Liver (tissue), 9 donors: ENCODE measurements around the gene CTDSPL2. TPM values are rescaled to one million over a fixed set of nuclear protein-coding genes. Genes with fewer than 3 reads are reported as not detected.
"Not testable (repeated sequence)": the region's sequence is repeated elsewhere in the genome, so short reads cannot be mapped to it uniquely, and the experiment has no call there.

Source experiments
- DNase-seq: peaks from one replicate; pipeline ENCODE4 v3.0.0-alpha.2; 2017; ENCODE audit warnings: low spot score
- H3K27ac ChIP-seq, 2 donors: one replicate each; pipeline ENCODE4 v1.7.0; 2013; ENCODE audit warnings: inconsistent platforms in 2 of 2, low read length in 2 of 2, control low read depth in 1 of 2, low read depth in 1 of 2, mild to moderate bottlenecking in 1 of 2
- H3K27me3 ChIP-seq, 4 donors: one replicate each; pipeline versions ENCODE4 v1.6.1 to v1.7.0; 2013; ENCODE audit warnings: low read length in 3 of 4, inconsistent platforms in 1 of 4, mild to moderate bottlenecking in 1 of 4, moderate library complexity in 1 of 4; ENCODE audit not compliant: control insufficient read depth in 4 of 4, insufficient read depth in 4 of 4
- H3K36me3 ChIP-seq, 4 donors: one replicate each; pipeline versions ENCODE4 v1.6.1 to v1.7.0; 2013; ENCODE audit warnings: low read length in 3 of 4, mild to moderate bottlenecking in 3 of 4, low read depth in 1 of 4, moderate library complexity in 1 of 4; ENCODE audit not compliant: control insufficient read depth in 4 of 4, insufficient read depth in 3 of 4
- H3K4me1 ChIP-seq, 4 donors: one replicate each; pipeline versions ENCODE4 v1.6.1 to v1.7.0; 2013; ENCODE audit warnings: low read length in 3 of 4, mild to moderate bottlenecking in 3 of 4, moderate library complexity in 1 of 4; ENCODE audit not compliant: control insufficient read depth in 4 of 4, insufficient read depth in 4 of 4
- H3K4me3 ChIP-seq, 3 donors: one replicate each; pipeline versions ENCODE4 v1.6.1 to v1.7.0; 2013; ENCODE audit warnings: low read length in 3 of 3, control low read depth in 1 of 3, low read depth in 1 of 3, mild to moderate bottlenecking in 1 of 3
- H3K9ac ChIP-seq, 2 donors: one replicate each; pipeline ENCODE4 v1.7.0; 2013; ENCODE audit warnings: low read length in 2 of 2, mild to moderate bottlenecking in 2 of 2, moderate library complexity in 2 of 2, control low read depth in 1 of 2, low read depth in 1 of 2
- H3K9me3 ChIP-seq, 4 donors: one replicate each; pipeline versions ENCODE4 v1.6.1 to v1.7.0; 2013; ENCODE audit warnings: low read length in 3 of 4; ENCODE audit not compliant: control insufficient read depth in 4 of 4
- ATF3 ChIP-seq: IDR thresholded peaks from 2 replicates; pipeline ENCODE4 v1.6.1; 2016; ENCODE audit warnings: antibody characterized with exemption
- CTCF ChIP-seq: fragments of 150-350 bp; IDR thresholded peaks from 2 replicates; pipeline ENCODE4 v1.5.1; 2017; ENCODE audit warnings: improper control_type of control experiment, low read depth, low read length; ENCODE audit not compliant: missing input control
- FOXA1 ChIP-seq: IDR thresholded peaks from 2 replicates; pipeline ENCODE4 v1.6.1; 2016; ENCODE audit warnings: antibody characterized with exemption
- FOXA2 ChIP-seq: IDR thresholded peaks from 2 replicates; pipeline ENCODE4 v1.6.1; 2016; ENCODE audit warnings: antibody characterized with exemption
- GABPA ChIP-seq, 2 donors: IDR thresholded peaks in 1 of 2; conservative IDR thresholded peaks in 1 of 2; 2 replicates each; pipeline ENCODE4 v1.6.1; 2016; ENCODE audit warnings: antibody characterized with exemption in 2 of 2, mild to moderate bottlenecking in 1 of 2, moderate library complexity in 1 of 2
- HNF4A ChIP-seq, 2 donors: conservative IDR thresholded peaks; 2 replicates each; pipeline ENCODE4 v1.6.1; 2016; ENCODE audit warnings: antibody characterized with exemption in 2 of 2, mild to moderate bottlenecking in 2 of 2
- HNF4G ChIP-seq: IDR thresholded peaks from 2 replicates; pipeline ENCODE4 v1.6.1; 2016; ENCODE audit warnings: antibody characterized with exemption
- JUND ChIP-seq, 2 donors: IDR thresholded peaks; 2 replicates each; pipeline ENCODE4 v1.6.1; 2016; ENCODE audit warnings: antibody characterized with exemption in 2 of 2
- RAD21 ChIP-seq, 2 donors: IDR thresholded peaks; 2 replicates each; pipeline ENCODE4 v1.6.1; 2016; ENCODE audit warnings: antibody characterized with exemption in 2 of 2, mild to moderate bottlenecking in 2 of 2
- REST ChIP-seq: IDR thresholded peaks from 2 replicates; pipeline ENCODE4 v1.6.1; 2016; ENCODE audit warnings: antibody characterized with exemption, mild to moderate bottlenecking
- RXRA ChIP-seq, 2 donors: IDR thresholded peaks; 2 replicates each; pipeline ENCODE4 v1.6.1; 2017 to 2018; ENCODE audit warnings: antibody characterized with exemption in 2 of 2, mild to moderate bottlenecking in 1 of 2
- SP1 ChIP-seq: IDR thresholded peaks from 2 replicates; pipeline ENCODE4 v1.6.1; 2018; ENCODE audit warnings: antibody characterized with exemption, mild to moderate bottlenecking
- TAF1 ChIP-seq: conservative IDR thresholded peaks from 2 replicates; pipeline ENCODE4 v1.6.1; 2016; ENCODE audit warnings: antibody characterized with exemption, mild to moderate bottlenecking
- YY1 ChIP-seq: IDR thresholded peaks from 2 replicates; pipeline ENCODE4 v1.6.1; 2016; ENCODE audit warnings: antibody characterized with exemption, mild to moderate bottlenecking
- ZBTB33 ChIP-seq: IDR thresholded peaks from 2 replicates; pipeline ENCODE4 v1.6.1; 2016; ENCODE audit warnings: antibody characterized with exemption
- WGBS: extraction: QIAGEN DNeasy Blood & Tissue Kit; methylation state at CpG from one replicate; pipeline ENCODE4 v1.1.7; 2013; 5-methylcytosine and 5-hydroxymethylcytosine counted together
- polyA plus RNA-seq, 2 donors: library from polyadenylated mRNA; stranded (reverse) in 1 of 2; unstranded in 1 of 2; fragments of 200-250 nt in 1 of 2; fragments of >200 nt in 1 of 2; fragmentation: Nextera tagmentation in 1 of 2; extraction: Ambion mirVana in 1 of 2; gene quantifications; one replicate each; pipeline versions ENCODE4 v1.2.1 to v1.2.3, GENCODE V29; 2013 to 2015
- total RNA-seq, 2 donors: library from RNA; depleted of rRNA; stranded (reverse); fragments of >200 nt; gene quantifications; one replicate each; pipeline ENCODE4 v1.2.3, GENCODE V29; 2014
- TF ChIP-seq, protein P1 (sequence below): IDR thresholded peaks from 2 replicates; pipeline ENCODE4 v1.6.1; 2016; ENCODE audit warnings: antibody characterized with exemption
- donor health status: healthy.
- donor health status: healthy.
- donor health status: healthy.
- donor health status: healthy.
- donor health status: healthy.

CTDSPL2 gene
- total and polyA plus RNA-seq, 4 donors, result 3.6 to 41.5 (median 21.2) TPM

DNA sequence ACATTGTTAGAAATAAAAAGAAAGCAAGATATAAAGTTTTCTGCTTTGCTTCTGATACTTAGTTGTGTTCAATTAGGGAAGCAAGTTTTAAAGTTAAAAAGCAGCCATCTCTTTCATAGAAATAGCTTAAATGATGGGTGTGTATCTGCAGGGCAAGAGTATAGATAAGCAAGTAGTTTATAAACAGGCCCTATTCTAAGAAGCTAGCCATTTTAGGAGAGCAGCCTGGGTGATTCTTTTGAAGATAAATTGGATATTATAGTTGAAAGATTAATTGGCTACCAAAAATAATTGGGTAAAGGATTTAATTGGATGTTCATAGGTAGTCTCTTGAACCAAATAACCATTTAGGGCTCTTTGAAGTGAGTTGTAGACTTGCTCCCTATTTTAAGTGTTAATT, 115.2 kb downstream of the CTDSPL2 start:
- H3K36me3 ChIP-seq, result peaks cover 0 to 5% (median 0%) of the 10 kb centered on the region in 4 donors
- no peaks in the 10 kb centered on the region for H3K9me3 ChIP-seq
- DNase-seq, result no peak
- no peaks in the 10 kb centered on the region for H3K27me3 ChIP-seq
- TF ChIP-seq YY1 (no peak), CTCF (no peak), ZBTB33 (no peak), FOXA1 (no peak), JUND (IDR thresholded peaks at IDR 0.05) (no peak), RXRA (IDR thresholded peaks at IDR 0.05) (no peak), GABPA (IDR thresholded peaks at IDR 0.05 in 1 of 2, conservative IDR thresholded peaks at IDR 0.05 in 1 of 2) (no peak), FOXA2 (no peak), ATF3 (no peak), HNF4G (no peak)
- H3K4me3 ChIP-seq, result no peak overlapping the region
- peaks cover 9 to 26% (median 18%) of the 10 kb centered on the region in 4 donors for H3K4me1 ChIP-seq
- H3K9ac ChIP-seq, result no peak overlapping the region
- H3K27ac ChIP-seq, result no peak overlapping the region

- H3K4me3 ChIP-seq, H3K27me3 ChIP-seq, H3K9me3 ChIP-seq, DNase-seq, H3K9ac ChIP-seq, H3K27ac ChIP-seq, H3K36me3 ChIP-seq: not testable (repeated sequence)
- peaks cover 6 to 14% (median 8%) of the 10 kb centered on the region in 4 donors for H3K4me1 ChIP-seq
- 87% methylated on average over 5 of the region's 5 CpGs for WGBS
Measured at GRCh38 chr15:44544745-44545144, 117.3 kb downstream of the CTDSPL2 start.

DNA sequence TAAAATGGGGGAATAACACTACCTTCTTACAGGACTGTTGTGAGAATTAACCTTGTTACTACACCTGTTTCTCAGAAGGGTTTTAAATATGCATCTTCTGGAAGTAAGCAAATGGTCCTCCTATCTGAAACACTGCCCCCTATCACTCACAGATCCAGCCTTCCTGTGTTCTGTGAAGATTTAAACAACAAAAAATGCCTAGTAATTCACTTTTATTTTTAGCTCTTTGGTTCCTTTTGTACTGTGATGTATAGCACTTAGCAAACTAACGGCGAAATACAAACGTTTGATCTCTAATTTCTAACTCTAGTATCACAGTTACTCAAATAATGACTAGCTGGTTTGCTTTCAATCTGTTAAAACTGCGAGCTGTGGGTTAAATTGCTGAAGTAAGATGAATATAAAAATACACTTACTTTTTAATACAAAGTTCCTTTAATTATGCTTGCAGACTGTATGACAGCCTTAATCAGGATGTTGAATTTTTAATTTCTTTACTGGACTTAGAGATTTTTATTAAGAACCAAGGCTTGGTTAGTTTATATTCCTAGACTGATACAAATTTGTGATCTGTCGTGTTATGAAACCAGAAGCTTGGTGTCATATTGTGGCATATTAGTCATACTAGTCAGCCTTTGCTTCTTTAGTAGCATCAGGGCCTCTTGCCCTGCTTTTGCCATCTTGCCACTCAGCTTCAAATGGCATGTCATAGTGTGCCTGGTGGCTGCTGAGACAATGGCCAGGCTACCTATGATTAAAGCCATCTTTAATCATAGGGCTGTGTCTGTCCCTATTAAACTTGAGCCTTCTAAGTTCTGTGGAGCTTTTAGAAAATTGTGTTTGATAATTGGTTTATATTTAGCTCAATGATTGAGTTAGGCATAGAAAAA, 118.7 kb downstream of the CTDSPL2 start:
- H3K9ac ChIP-seq, result no peak overlapping the region
- H3K27me3 ChIP-seq, result no peaks in the 10 kb centered on the region
- H3K4me1 ChIP-seq, result peaks cover 3 to 13% (median 8%) of the 10 kb centered on the region in 4 donors
- H3K36me3 ChIP-seq, result peaks cover 0 to 5% (median under 1%) of the 10 kb centered on the region in 4 donors
- no peaks in the 10 kb centered on the region for H3K9me3 ChIP-seq
- no peak overlapping the region for H3K27ac ChIP-seq
- no peak overlapping the region for H3K4me3 ChIP-seq
- DNase-seq, result no peak
- WGBS, result 64% methylated on average over 5 of the region's 5 CpGs
- TF ChIP-seq YY1, result no peak
- no peak for TF ChIP-seq ZBTB33
- no peak for TF ChIP-seq HNF4G
- TF ChIP-seq, protein P1, sequence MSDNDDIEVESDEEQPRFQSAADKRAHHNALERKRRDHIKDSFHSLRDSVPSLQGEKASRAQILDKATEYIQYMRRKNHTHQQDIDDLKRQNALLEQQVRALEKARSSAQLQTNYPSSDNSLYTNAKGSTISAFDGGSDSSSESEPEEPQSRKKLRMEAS, result no peak
- no peak for TF ChIP-seq RXRA (IDR thresholded peaks at IDR 0.05)
- TF ChIP-seq SP1, result no peak
- TF ChIP-seq ATF3, result no peak
- TF ChIP-seq FOXA1, result no peak
- no peak for TF ChIP-seq TAF1
- TF ChIP-seq JUND (IDR thresholded peaks at IDR 0.05), result no peak
- TF ChIP-seq HNF4A (conservative IDR thresholded peaks at IDR 0.05), result no peak
- no peak for TF ChIP-seq RAD21 (IDR thresholded peaks at IDR 0.05)
- TF ChIP-seq REST, result no peak
